Ramos (cell line): Measurements from ENCODE around the gene MATN1.

Experiments used
- in situ Hi-C: fragments of 300-500 bp; cut with MboI; formaldehyde crosslinking; loops from one replicate; pipeline ENCODE4 v1.14.3; 2022; ENCODE audit warnings: low sequenced_read_pairs; ENCODE audit not compliant: unreplicated experiment

Gene MATN1

DNA sequence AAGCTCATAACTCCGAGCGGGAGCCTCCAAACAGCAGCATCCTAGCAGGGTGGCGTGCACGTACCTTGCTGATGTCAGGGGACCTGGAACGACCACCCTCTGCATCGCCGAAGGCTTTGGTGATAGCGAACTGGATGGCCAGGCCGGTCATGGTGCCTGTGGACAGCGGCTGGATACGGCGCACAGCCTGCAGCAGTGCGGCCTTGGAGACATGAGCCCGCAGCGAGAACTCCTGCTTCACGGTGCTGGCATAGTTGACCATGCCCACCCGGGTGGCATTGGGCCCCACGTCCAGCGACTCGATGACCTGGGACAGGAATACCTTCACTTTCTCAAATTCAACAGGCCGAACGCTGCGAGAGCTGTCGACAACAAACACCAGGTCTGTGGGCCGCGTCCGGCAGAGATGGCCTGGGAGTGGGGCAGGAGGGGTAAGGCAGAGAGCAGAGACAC, 2.0 kb downstream of the MATN1 start:
- in situ Hi-C loops = loop anchor here (5.0 kb wide), 1 partner anchor 191 kb away; no protein-coding TSS in a partner anchor

DNA sequence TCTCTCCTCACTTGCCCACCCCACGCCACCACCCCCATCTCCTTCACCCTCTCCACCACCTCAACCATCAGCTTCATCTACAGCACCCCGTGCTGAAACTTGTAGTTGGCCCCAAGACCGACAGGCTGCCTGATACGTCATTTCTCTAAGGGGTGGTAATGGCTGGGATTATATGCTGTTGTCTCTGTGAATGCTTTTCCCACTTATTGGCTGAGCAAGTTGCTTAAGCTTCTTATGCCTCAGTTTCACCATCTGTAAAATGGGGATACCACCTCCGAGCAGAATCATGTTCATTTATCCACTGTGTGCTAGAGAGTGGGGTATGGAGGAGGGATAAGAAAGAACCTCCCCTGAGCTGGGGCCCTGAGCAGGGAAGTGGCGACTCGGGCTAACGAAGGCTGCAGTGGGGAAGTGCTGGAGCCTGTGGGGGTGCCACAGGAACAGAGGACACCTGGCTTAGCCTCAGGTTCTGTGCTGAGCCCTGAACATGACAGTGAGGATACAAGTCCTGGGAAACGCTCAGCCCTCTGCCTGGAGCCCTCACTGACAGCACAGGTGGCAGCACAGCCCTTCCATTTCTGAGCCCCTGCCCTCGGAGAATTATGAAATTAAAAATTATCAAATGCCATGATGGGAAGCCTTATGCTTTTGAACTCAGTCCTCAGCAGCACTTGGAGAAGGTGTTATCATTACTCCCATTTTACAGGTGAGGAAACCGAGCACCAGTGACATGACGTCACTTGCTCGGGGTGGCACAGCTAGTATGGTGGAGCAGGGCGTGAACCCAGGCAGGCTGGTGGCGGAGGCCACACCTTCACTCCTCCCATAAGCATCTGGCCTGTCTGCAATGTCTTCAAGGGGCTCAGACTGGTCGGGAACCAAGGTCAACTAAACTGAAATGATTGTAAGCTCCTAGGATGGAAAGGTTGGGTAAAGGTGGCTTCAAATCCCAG, 2.8 kb downstream of the MATN1 start:
- in situ Hi-C loops = loop anchor here (5.0 kb wide), 1 partner anchor 192 kb away; no protein-coding TSS in a partner anchor

DNA sequence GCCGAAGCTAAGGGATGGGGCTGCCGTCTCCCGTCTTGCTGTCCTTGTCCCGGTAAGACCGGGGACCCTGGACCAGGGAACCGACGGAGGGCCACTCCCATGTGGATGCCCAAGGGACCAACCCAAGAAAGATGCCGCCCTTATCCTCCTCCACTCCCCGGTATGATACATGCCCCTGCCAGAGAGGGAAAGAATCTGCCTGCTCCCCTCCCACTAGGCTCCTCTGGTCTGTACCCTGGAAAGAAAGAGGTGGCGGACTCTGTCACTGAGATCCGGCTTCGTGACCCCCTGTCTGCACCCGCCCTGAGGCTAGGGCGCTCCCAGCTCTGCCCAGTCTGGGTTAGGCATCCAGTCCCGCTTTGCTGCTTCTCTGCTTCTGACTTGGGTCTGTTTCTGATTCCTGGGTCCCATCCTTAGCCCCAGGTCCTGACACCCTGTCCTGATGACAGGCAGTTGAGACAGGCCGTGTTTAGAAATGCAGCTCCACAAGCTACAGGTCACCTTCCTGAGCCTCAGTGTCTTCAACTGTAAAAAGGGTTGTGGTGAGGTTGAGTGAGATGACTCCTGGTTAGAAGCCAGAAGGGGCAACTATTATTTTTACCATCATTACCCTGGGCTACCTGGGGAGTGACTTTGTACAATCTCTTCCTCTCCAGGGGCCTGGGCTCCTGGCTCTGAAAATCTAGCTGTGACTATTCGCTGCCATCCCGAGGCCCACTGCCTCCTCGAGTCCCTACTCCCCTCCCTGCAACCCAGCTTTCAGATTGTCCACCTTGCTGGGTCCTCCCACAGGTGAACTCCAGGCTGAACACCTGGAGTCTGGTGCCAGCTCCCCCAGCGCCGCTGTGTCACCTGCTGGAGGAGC, 3.7 kb downstream of the MATN1 start:
- in situ Hi-C loops = loop anchor here (5.0 kb wide), 1 partner anchor 193 kb away; no protein-coding TSS in a partner anchor

DNA sequence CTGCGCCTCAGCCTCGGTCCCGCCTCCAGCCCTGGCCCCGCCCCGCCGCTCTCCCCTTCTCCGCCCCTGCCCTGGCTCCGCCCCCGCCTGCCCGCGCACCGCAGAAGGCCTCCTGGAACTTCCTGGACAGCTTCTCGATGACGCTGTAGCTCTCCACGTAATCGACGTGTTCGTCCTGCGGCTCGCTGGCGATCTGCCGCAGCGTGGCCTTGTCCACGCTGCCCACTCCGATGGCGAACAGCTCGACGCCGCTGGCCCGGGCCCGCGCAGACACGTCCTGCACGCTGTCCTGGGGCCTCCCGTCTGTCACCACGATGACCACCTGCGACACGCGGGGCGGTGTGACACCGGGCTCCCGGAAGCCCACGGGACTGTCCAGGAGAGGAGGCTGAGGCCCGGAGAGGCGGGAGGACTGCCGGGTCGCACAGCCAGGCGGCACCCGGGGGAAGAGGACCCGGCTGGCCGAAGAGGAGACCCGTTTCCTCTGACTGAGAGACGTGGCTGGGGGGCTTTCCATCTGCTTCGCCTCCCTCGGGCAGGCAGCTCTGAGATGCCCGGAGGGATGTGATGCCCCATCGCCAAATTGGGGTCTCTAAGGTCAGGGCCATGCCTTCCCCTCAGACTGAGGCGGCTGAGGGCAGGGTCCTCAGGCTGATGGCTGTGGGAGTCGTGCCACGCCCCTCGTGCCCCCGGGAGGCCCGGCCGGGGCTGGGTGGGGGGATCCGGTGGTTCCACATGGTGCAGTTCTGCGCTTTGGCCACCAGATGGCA, 4.6 kb downstream of the MATN1 start:
- in situ Hi-C loops = no loop called here

DNA sequence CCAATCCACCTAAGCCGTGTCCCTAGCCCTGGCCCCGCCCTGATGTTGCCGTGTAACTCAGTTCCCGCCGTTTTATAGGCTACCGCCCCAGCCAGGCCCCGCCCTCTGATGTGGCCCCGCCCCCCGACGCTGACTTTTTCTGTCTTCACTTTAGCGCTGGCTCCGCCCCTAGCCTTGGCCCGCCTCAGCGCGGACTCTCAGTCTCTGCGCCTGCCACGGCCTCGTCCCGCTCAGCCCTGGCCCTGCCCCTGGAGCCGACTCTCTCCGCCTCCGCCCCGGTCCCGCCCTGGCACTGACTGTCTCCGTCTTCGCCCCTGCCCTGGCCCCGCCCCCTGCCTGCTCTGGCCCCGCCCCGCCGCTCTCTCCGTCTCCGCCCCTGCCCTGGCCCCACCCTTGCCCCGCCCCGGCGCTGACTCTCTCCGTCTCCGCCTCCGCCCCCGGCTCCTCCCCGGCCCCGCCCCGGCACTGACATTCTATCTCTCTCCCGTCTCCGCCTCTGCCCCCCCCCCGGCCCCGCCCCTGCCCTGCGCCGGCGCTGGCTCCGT, 5.2 kb downstream of the MATN1 start:
- in situ Hi-C loops = no loop called here

DNA sequence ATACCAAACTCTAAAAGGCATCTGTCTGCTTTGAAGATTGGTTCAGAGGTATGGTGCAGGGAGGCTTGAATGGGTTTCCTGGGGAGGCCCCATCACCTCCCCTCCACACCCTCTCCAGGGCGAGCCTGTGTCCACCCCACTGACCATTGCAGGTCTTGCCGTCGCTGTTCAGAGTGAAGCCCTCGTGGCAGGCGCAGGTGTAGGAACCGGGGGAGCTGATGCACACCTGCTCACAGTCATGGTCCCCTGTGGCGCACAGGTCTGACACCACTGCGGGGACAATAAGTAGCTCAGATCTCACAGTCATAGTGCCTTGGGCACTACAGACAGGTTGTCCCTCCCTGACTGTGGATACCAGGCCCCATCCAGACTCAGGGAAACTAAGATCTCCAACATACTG, 6.7 kb downstream of the MATN1 start:
- in situ Hi-C loops = no loop called here

DNA sequence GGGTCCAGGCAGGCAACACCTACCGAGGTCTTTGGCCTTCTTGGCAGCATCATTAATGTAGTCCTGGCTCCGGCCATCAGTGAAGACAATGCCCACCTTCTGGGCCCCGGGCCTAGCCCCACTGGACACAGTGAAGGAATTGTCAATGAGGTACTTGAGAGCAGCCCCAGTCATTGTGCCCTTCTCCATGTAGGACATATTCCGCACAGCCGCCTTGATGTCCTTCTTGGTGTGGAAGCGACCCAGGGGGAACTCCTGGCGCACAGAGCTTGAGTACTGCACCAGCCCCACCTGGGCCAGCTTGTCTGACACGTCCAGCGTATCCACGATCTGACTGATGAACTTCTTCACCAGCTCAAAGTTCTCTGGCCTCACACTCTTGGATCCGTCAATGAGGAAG, 7.5 kb downstream of the MATN1 start:
- in situ Hi-C loops = no loop called here

DNA sequence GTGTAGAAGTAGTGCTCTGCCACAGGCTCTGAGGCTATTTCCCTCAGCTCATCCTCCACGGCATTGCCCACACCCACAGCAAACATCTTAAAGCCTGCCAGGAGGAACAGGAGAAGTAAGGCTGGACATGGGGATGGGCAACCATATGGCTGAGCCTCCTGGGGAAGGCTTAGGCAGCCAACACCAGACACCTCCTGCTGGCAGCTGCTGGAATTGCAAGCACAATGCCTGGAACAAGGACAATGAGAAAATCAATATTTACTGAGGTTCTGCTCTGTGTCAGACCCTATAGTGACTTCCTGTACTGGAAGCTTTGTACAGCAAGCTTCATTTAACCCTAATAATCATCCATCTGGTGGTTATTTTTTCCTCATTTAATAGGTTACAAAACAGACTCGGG, 8.2 kb downstream of the MATN1 start:
- in situ Hi-C loops = no loop called here

DNA sequence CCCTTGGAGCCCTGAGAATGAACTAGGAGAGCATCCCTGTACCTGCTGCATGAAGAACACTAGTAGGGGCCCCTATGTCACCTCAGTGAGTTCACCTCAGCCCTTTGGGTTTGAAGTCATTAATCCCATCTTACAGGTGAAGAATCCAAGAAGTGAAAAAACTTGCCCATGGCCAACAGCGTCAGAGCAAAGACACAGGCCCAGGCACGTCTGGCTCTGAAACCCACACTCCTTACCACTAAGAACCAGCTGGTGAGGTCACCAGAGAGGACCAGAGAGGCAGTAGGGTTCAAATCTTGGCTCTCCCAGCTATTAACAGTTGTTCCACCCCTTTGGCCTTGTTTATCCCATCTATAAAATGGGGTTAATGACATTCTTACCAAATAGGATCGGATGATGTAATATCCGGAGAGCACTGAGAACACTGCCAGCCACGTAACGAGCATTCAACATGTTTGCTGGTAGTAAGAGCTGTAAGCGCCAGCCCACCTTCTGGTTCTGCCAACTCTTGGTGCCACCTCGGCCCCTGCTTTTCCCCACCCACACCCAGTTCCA, 8.8 kb downstream of the MATN1 start:
- in situ Hi-C loops = no loop called here

DNA sequence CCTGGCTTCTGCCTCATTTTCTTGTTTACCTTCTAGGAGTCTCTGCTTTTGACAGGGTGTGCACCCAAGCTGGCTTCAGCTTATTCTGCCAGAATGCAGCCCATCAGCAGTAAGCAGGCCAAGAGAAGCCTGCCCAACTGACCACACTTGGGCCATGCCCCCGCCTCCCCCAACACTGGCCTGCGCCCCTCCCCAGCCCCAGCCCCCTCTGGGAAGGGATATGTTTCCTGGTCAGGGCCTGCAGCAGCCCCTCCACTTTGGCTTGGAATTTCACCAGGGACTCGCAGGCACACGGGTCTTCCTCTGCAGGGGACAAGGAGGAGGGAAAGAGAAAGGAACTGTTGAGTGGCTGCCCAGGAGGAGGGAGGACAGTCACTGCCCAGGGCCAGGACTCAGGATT, 9.4 kb downstream of the MATN1 start:
- in situ Hi-C loops = no loop called here

DNA sequence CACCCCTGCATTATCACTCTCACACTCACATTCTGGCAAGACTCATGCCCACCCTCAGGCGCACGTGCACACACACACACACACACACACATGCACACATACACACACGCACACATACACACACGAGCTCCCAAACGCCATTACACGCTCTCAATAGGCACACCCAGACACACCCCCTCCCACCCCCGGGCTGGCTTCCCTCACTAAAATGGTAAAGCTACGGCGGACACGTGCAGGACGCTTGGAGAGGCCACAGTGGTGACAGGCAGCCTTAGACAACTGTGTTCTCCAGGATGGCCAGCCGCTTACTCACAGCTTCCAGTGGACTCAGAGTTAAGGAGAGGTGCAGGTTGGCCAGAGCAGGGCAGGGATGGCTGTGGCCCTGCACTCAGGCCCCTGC, 10.1 kb downstream of the MATN1 start:
- in situ Hi-C loops = no loop called here

DNA sequence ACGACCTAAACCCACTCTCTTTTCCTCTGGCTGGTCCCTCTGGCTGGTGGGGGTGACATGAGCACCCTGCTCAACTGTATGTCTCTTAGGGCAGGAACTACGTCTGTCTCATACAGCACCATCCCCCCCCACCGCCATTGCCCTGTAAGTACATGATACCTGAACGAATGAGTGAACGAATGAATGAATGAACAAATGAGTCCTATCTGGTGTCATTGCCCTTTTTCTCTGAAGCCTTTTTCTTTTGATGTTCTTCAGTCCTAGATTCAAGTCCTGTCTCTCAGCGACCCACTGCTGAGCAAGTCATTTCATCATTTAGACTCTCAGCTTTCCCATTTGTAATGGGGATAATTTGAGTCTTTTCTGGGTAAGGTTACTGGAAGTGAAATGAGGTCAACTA, 10.8 kb downstream of the MATN1 start:
- in situ Hi-C loops = no loop called here

DNA sequence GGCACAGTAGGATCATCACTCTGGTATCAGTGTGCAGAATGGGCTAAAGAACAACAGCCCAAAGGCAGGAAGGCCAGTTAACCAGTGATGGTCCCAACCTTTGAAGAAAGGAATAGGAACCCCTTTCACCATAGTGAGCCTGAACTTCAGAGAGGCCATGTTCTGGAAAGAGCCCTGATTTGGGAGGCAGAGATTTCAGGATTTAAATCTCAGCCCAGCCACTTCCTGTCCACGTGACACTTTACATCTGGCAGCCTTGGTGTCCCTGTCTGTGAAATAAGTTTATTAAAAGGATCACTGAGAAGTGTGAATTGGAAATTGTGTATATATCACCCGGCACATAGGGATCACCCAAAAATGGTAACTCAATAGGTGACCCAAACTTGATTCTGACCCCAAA, 13.0 kb downstream of the MATN1 start:
- in situ Hi-C loops = no loop called here

DNA sequence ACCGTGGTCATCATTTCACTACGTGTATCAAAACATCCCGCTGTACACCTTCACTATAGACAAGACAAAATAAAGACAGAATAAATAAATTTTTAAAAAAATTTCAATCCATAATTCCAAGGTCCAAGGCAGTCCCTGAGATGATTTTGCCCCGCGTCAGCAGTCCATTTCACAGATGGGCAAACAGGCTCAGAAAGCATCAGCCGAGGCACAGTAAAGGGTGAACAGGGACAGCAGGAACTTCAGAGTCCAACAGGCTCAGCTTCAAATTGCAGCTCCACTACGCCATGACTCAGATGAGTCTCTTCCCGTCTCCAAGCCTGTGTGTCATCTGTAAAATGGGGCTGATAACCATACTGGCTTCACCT, 15.0 kb downstream of the MATN1 start:
- in situ Hi-C loops = no loop called here

DNA sequence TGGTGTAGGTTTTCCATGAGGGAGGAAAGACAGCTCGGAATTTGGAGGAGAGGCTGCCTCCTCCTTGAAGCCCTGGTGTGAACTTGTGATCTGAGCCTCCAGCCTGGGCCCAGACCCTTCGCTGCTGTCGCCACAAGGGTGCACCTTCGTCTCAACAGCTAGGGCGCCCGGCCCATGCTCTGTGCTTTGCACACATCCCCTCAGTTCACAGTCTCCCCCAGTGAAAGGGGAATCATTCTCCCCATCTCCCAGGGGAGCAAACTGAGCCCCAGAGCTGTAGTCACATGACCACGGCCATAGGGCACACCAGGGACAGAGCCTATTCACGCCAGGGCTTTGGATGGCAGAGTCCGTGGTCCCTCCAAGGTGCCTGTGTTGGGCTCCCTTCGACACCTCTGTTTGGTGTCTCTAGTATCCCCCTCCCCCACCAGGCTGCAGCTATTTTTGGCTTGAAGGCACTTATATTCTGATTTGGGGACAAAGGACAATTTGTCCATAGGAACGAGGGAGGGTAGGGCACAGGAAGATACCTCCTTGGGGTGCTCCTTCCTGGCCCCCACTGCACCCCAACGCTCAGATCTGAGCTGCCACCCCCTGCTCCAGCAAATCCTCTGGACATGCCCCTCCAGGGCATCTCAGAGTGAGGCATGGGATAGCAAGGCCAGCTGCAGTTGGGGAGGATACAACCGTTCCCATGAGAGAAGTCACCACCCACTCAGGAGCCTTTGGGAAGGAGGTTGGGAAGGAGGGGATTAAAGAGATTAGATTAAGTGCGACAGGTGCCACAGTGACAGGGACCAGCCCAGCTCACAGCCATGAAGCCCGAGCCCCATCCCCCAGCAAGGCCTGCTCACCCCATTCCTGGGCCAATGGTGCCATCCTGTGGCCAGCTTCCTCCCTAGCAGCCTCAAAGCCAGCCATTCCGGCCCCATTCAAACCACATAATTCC, 15.7 kb downstream of the MATN1 start:
- in situ Hi-C loops = no loop called here

DNA sequence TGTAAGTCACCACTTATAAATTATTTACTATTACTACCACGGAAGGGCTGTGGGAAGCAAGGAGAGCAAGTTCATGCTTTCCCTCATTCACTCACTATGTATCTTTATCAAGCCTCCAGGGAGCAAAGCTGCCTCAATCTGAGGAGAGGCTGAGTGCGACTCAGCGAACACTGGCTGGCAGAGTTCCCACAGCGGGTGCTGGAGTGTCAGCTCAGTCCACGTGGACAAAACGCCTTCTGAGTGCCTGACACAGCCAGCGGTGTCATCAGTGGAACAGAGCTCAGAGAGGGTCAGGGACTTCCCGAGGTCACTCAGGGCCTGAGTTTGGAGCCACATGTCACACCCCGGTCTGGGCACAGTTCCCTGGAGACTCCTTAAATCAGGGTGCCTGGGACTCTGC, 16.9 kb downstream of the MATN1 start:
- in situ Hi-C loops = no loop called here

DNA sequence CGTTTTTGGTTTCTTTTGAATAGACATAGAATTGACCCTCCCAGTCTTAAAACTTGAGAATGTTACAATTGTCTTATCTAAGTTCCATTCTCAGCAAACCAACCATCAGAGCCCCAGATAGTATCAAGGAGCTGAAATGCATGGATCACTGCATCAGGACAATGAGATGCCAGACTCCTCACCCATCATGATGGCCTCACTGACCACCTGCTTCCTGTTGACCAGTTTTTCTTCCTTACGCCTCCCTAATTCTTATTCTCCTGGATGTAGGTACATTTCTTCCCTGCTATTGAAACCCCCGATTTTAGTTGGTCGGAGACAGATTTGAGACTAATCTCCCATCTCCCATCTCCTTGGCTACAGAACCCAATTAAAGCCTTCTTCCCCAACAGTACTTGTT, 17.7 kb downstream of the MATN1 start:
- in situ Hi-C loops = no loop called here

DNA sequence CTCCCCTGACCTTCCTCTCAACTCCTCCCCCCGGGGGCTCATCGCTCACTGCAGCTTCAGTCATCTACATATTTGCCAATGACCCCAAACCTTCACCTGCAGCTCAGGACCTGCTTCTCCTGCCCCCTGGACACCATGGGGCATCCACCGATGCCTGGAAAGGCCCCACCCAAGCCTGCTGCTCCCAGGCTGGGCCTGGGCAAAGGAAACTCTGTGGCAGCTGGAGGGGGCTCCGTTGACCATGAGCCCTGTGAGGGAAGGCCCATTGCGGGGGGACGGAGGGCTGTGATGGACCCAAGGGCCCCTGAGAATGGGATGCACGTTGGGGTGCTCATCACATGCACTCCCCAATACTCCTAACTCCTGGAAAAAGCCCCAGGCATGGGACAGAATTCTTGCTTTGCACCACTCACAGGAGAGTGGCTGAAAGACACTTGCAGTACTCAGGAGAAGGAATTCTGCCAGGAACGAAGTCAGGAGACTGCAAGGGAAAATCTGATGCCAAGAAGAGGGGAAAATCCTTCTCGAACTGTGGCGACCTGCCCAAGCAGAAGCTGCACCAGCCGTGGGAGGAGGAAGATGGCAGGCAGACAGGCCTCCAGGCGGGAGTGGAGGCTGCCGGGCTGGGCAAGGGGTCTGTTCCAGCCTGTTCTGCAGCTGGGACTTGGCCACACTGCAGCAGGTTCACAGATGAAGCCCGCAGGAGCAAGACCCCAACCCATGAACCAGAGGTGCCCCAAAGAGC, 18.4 kb downstream of the MATN1 start:
- in situ Hi-C loops = no loop called here
